ENCODE measurements around the gene KRT32. TPM values are rescaled to one million over a fixed set of nuclear protein-coding genes. Genes with fewer than 3 reads are reported as not detected.

The KRT32 gene
- total and polyA plus RNA-seq, 2 donors (not counting 1 experiment from before 2014, with no cell fraction given), result not detected

DNA sequence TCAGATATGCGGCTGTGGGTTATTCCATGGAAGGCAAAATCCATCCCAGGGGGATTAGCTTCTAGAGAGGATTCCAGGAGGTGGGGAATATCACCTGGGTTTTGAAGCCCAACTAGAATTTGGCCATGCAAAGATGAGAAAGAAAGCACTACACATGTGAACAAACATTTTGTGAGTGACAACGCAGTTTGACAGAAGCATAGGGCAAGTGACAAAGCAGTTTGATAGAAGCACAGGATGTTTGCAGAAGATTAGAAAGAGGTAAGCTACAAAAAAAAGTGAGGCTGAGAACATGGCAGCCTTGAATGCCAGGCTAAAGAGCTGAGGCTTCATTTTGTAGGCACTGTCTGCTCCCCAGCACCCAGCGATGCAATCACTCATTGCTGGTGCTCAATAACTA lies 14.1 kb downstream of the KRT32 start:
- Histone ChIP-seq H3K9ac (ENCODE audit: low read length) (no peak overlapping the region), H3K79me2 (ENCODE audit: control insufficient read depth, insufficient read depth, low read length) (no peaks in the 10 kb centered on the region), H3K4me2 (replicated peaks; ENCODE audit: low read depth, low read length, poor library complexity, severe bottlenecking) (no peak overlapping the region), H3K27ac (ENCODE audit: low read length in 2 of 2) (no peak overlapping the region), H3K27me3 (replicated peaks in 1 of 4; ENCODE audit: control extremely low read depth in 1 of 4, control insufficient read depth in 3 of 4, insufficient read depth in 4 of 4, low read length in 3 of 4) (peaks cover 0 to 12% (median 2%) of the 10 kb centered on the region in 4 experiments), H4K20me1 (ENCODE audit: control insufficient read depth, insufficient read depth, low read length, poor library complexity, severe bottlenecking) (no peaks in the 10 kb centered on the region), H3K4me3 (ENCODE audit: control extremely low read depth in 1 of 5, extremely low read depth in 1 of 5, insufficient read depth in 1 of 5, low read depth in 2 of 5, low read length in 4 of 5) (no peak overlapping the region), H3K4me1 (ENCODE audit: control insufficient read depth in 2 of 2, insufficient read depth in 2 of 2, low read length in 2 of 2) (no peaks in the 10 kb centered on the region), H3K9me3 (ENCODE audit: control extremely low read depth in 1 of 3, control insufficient read depth in 2 of 3, insufficient read depth in 1 of 3, low read length in 2 of 3) (peaks cover 0 to 3% (median 0%) of the 10 kb centered on the region in 3 donors), H3K36me3 (replicated peaks in 1 of 2; ENCODE audit: control extremely low read depth in 1 of 2, control insufficient read depth in 1 of 2, extremely low read depth in 1 of 2, insufficient read depth in 2 of 2, low read length in 1 of 2) (no peaks in the 10 kb centered on the region), H2AFZ (ENCODE audit: insufficient read depth, low read depth, low read length, poor library complexity, severe bottlenecking) (no peak overlapping the region)
- intact Hi-C loops (cut with micrococcal nuclease), result no loop called here
- Mint-ChIP-seq H3K4me1 (no peaks in the 10 kb centered on the region), H3K9me3 (ENCODE audit: insufficient read depth) (no peaks in the 10 kb centered on the region), H3K27me3 (peaks cover 34% of the 10 kb centered on the region), H3K4me3 (no peak overlapping the region), H3K27ac (no peak overlapping the region)
- ATAC-seq (ENCODE audit: low read depth) (no peak), DNase-seq (no peak)
- ChIA-PET CTCF (interaction anchor here (0.5 kb wide), 1 partner anchor 23 kb away, joined by 5 read pairs; no protein-coding TSS in a partner anchor), POLR2A (no interaction called here)
- 61% methylated on average over 2 of the region's 3 CpGs for WGBS (ENCODE audit: insufficient coverage)
- no peak for TF ChIP-seq EZH2 (IDR thresholded peaks at IDR 0.05; ENCODE audit: borderline replicate concordance, insufficient read depth, low read depth, low read length, poor library complexity, severe bottlenecking)
- TF ChIP-seq, protein P1, sequence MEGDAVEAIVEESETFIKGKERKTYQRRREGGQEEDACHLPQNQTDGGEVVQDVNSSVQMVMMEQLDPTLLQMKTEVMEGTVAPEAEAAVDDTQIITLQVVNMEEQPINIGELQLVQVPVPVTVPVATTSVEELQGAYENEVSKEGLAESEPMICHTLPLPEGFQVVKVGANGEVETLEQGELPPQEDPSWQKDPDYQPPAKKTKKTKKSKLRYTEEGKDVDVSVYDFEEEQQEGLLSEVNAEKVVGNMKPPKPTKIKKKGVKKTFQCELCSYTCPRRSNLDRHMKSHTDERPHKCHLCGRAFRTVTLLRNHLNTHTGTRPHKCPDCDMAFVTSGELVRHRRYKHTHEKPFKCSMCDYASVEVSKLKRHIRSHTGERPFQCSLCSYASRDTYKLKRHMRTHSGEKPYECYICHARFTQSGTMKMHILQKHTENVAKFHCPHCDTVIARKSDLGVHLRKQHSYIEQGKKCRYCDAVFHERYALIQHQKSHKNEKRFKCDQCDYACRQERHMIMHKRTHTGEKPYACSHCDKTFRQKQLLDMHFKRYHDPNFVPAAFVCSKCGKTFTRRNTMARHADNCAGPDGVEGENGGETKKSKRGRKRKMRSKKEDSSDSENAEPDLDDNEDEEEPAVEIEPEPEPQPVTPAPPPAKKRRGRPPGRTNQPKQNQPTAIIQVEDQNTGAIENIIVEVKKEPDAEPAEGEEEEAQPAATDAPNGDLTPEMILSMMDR (IDR thresholded peaks at IDR 0.05), result no peak

DNA sequence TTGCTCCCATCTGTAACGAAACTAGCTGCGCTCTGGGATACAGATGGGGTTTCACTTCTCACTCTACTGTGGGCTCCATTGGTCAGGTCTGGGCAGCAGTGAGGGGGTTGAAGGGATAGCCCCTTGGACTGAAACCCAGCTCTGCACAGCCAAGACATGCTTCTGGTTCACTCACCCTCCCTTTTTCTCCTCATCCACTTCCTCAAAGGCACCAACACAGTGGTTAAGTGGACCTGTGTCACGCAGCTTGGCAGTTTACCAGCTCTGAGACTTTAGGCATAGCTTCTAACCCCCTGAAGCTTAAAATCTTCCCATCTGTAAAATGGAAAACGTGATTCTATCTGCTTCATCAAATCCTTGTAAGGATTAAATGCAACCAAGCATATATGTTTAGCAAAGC lies 14.9 kb downstream of the KRT32 start:
- ATAC-seq (ENCODE audit: low read depth) (no peak), DNase-seq (no peak)
- H3K4me2 ChIP-seq (replicated peaks; ENCODE audit: low read depth, low read length, poor library complexity, severe bottlenecking), result no peak overlapping the region
- intact Hi-C loops (cut with micrococcal nuclease), result no loop called here
- no peak overlapping the region for H3K9ac ChIP-seq (ENCODE audit: low read length)
- no peaks in the 10 kb centered on the region for H3K36me3 ChIP-seq (replicated peaks in 1 of 2; ENCODE audit: control extremely low read depth in 1 of 2, control insufficient read depth in 1 of 2, extremely low read depth in 1 of 2, insufficient read depth in 2 of 2, low read length in 1 of 2)
- ChIA-PET POLR2A (no interaction called here), CTCF (interaction anchor here (1.2 kb wide), 1 partner anchor 9 kb away, joined by 4 read pairs; no protein-coding TSS in a partner anchor)
- H4K20me1 ChIP-seq (ENCODE audit: control insufficient read depth, insufficient read depth, low read length, poor library complexity, severe bottlenecking), result no peaks in the 10 kb centered on the region
- H2AFZ ChIP-seq (ENCODE audit: insufficient read depth, low read depth, low read length, poor library complexity, severe bottlenecking), result no peak overlapping the region
- WGBS (ENCODE audit: insufficient coverage), result 20% methylated on average over 1 of the region's 4 CpGs
- H3K4me1 ChIP-seq (ENCODE audit: control insufficient read depth in 2 of 2, insufficient read depth in 2 of 2, low read length in 2 of 2), result no peaks in the 10 kb centered on the region
- Mint-ChIP-seq H3K4me3 (no peak overlapping the region), H3K27me3 (peaks cover 33% of the 10 kb centered on the region), H3K4me1 (no peaks in the 10 kb centered on the region), H3K9me3 (ENCODE audit: insufficient read depth) (no peaks in the 10 kb centered on the region), H3K27ac (no peak overlapping the region)
- TF ChIP-seq, protein P1 (IDR thresholded peaks at IDR 0.05), result no peak
- no peak for TF ChIP-seq EZH2 (IDR thresholded peaks at IDR 0.05; ENCODE audit: borderline replicate concordance, insufficient read depth, low read depth, low read length, poor library complexity, severe bottlenecking)
- no peak overlapping the region for H3K4me3 ChIP-seq (ENCODE audit: control extremely low read depth in 1 of 5, extremely low read depth in 1 of 5, insufficient read depth in 1 of 5, low read depth in 2 of 5, low read length in 4 of 5)
- H3K9me3 ChIP-seq (ENCODE audit: control extremely low read depth in 1 of 3, control insufficient read depth in 2 of 3, insufficient read depth in 1 of 3, low read length in 2 of 3), result peaks cover 0 to 3% (median 0%) of the 10 kb centered on the region in 3 donors
- H3K27ac ChIP-seq (ENCODE audit: low read length in 2 of 2), result no peak overlapping the region
- H3K79me2 ChIP-seq (ENCODE audit: control insufficient read depth, insufficient read depth, low read length), result no peaks in the 10 kb centered on the region
- H3K27me3 ChIP-seq (replicated peaks in 1 of 4; ENCODE audit: control extremely low read depth in 1 of 4, control insufficient read depth in 3 of 4, insufficient read depth in 4 of 4, low read length in 3 of 4), result peaks cover 0 to 12% (median 2%) of the 10 kb centered on the region in 4 experiments

Measured in B cell (primary cell).